OCI-LY1 (cell line): ENCODE data around the gene PARD3.

Source experiments
- H2AFZ ChIP-seq: fragments of 200-600 bp; sonication (generic), shearing (Covaris generic); 2 replicates; pipeline ENCODE4 v1.6.0; 2014; ENCODE audit warnings: antibody characterized with exemption, mild to moderate bottlenecking, low read length
- H3F3A ChIP-seq: fragments of 200-600 bp; sonication (generic), shearing (Covaris generic); 2 replicates; pipeline ENCODE4 v1.6.0; 2014; ENCODE audit warnings: mild to moderate bottlenecking, antibody characterized with exemption, low read length, moderate library complexity; ENCODE audit not compliant: insufficient read depth
- H3K27ac ChIP-seq: fragments of 200-600 bp; sonication (generic); 2 replicates; pipeline ENCODE4 v1.5.1; 2014; ENCODE audit warnings: low read length, mixed run types, mild to moderate bottlenecking, low read depth; ENCODE audit not compliant: poor library complexity, severe bottlenecking
- H3K27me3 ChIP-seq: fragments of 200-600 bp; sonication (generic); 2 replicates; pipeline ENCODE4 v1.6.0; 2014; ENCODE audit warnings: antibody characterized with exemption, mild to moderate bottlenecking, low read length, moderate library complexity; ENCODE audit not compliant: insufficient read depth
- H3K36me3 ChIP-seq: fragments of 200-600 bp; sonication (generic); 2 replicates; pipeline ENCODE4 v1.6.1; 2014; ENCODE audit warnings: mild to moderate bottlenecking, antibody characterized with exemption, low read length, moderate library complexity, mixed read lengths; ENCODE audit not compliant: insufficient read depth
- H3K4me1 ChIP-seq: fragments of 200-600 bp; sonication (generic); 2 replicates; pipeline ENCODE4 v1.5.1; 2014; ENCODE audit warnings: mild to moderate bottlenecking, low read length, moderate library complexity; ENCODE audit not compliant: insufficient read depth, severe bottlenecking
- H3K4me2 ChIP-seq: fragments of 200-600 bp; sonication (generic), shearing (Covaris generic); 2 replicates; pipeline ENCODE4 v1.6.1; 2014; ENCODE audit warnings: low read length
- H3K4me3 ChIP-seq: fragments of 200-600 bp; sonication (generic); 2 replicates; pipeline ENCODE4 v1.5.1; 2014; ENCODE audit warnings: low read length, low read depth, mild to moderate bottlenecking, mixed read lengths; ENCODE audit not compliant: poor library complexity, severe bottlenecking
- H3K79me2 ChIP-seq: fragments of 200-600 bp; shearing (Covaris generic); 2 replicates; pipeline ENCODE4 v1.6.1; 2016; ENCODE audit warnings: mixed run types, low read length, mixed read lengths; ENCODE audit not compliant: insufficient read depth
- H3K9ac ChIP-seq: fragments of 200-600 bp; sonication (generic), shearing (Covaris generic); 2 replicates; pipeline ENCODE4 v1.6.1; 2014; ENCODE audit warnings: mild to moderate bottlenecking, low read length, mixed read lengths
- H3K9me2 ChIP-seq: fragments of 200-600 bp; sonication (generic), shearing (Covaris generic); 2 replicates; pipeline ENCODE4 v1.6.1; 2014; ENCODE audit warnings: low read depth, mild to moderate bottlenecking, low read length, mixed read lengths
- H3K9me3 ChIP-seq: fragments of 200-600 bp; shearing (Covaris generic); 2 replicates; pipeline ENCODE4 v1.6.1; 2014; ENCODE audit warnings: low read length, mixed read lengths
- H4K20me1 ChIP-seq: fragments of 200-600 bp; sonication (generic), shearing (Covaris generic); 2 replicates; pipeline ENCODE4 v1.6.0; 2016; ENCODE audit warnings: mild to moderate bottlenecking, low read length; ENCODE audit not compliant: insufficient read depth
- EZH2 ChIP-seq: fragments of 200-600 bp; sonication (generic), shearing (Covaris generic); IDR thresholded peaks from 2 replicates; pipeline ENCODE4 v1.8.0; 2017; ENCODE audit warnings: borderline replicate concordance, mixed run types, mild to moderate bottlenecking, antibody characterized with exemption, low read length, moderate library complexity, mixed read lengths
- TF ChIP-seq, protein P1 (sequence below): fragments of 200-600 bp; sonication (generic), shearing (Covaris generic); IDR thresholded peaks from 2 replicates; pipeline ENCODE4 v1.5.1; 2017; ENCODE audit warnings: mild to moderate bottlenecking, antibody characterized with exemption, low read length, moderate library complexity, mixed read lengths

The PARD3 gene

DNA sequence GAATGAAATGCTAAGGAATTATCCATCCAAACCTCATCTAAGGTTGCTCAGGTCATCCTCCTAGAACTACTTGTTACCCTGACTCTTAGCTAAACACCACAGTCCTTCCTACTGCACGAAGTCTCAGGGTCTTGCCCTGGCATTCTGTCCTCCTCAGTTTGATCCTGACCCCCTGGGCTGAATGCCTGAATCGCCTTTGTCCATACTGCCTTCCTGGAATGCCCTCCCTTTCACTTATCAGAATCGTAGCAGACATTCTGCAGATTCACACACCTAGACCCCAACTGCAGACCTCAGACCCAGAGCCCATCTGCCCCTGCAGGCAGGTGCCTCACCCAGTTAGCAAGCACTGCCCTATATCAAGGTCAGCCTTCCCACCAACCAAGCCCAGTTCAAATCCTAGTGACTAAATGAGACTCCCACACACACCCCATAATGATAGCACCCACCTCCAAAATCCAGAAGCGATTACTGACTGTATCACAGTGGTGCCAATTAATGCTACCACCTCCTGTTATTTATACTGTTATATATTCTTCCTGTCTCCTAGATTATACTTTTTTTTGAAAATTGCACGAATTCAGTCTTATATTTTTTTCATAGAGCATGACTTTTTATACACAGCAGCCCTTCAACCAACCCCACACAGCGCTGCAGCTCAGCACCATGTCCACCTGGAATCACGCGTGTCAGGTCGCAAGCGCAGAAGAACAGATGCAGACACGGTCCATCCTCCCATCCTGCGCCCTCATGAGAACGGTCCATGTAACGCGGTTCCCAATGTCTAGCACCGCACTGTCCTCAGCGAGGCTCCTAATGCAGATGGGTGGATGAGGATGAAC, 3.7 kb downstream of the PARD3 start:
- Histone ChIP-seq H4K20me1 (no peaks in the 10 kb centered on the region), H3K36me3 (no peaks in the 10 kb centered on the region), H3K4me1 (no peaks in the 10 kb centered on the region), H3K9me2 (no peaks in the 10 kb centered on the region), H3K9me3 (no peaks in the 10 kb centered on the region), H3K27me3 (no peaks in the 10 kb centered on the region; the same call in 1 of the 2 replicates), H3F3A (no peaks in the 10 kb centered on the region), H3K4me3 (no peak overlapping the region), H3K9ac (no peak overlapping the region), H3K27ac (no peak overlapping the region), H3K79me2 (no peaks in the 10 kb centered on the region), H2AFZ (no peak overlapping the region), H3K4me2 (no peak overlapping the region)
- TF ChIP-seq, protein P1, sequence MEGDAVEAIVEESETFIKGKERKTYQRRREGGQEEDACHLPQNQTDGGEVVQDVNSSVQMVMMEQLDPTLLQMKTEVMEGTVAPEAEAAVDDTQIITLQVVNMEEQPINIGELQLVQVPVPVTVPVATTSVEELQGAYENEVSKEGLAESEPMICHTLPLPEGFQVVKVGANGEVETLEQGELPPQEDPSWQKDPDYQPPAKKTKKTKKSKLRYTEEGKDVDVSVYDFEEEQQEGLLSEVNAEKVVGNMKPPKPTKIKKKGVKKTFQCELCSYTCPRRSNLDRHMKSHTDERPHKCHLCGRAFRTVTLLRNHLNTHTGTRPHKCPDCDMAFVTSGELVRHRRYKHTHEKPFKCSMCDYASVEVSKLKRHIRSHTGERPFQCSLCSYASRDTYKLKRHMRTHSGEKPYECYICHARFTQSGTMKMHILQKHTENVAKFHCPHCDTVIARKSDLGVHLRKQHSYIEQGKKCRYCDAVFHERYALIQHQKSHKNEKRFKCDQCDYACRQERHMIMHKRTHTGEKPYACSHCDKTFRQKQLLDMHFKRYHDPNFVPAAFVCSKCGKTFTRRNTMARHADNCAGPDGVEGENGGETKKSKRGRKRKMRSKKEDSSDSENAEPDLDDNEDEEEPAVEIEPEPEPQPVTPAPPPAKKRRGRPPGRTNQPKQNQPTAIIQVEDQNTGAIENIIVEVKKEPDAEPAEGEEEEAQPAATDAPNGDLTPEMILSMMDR, result no peak
- no peak for TF ChIP-seq EZH2

DNA sequence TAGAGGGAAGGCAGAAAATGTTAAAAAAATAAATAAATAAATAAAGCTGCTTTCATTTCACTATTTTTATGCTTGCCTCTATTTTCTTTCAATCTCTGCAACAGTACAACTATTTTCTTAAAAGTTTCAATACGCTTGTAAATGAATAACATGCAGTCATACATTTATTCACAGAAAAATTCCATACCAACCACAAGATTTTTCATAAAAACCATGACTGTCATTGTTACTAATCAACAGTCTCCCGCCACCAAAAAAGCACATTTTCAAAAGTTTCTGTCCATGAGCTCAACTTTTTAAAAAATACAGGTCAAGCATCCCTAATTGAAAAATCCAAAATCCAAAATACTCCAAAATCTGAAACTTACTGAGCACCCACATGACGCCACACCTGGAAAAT, 5.3 kb downstream of the PARD3 start:
- TF ChIP-seq EZH2, result no peak
- TF ChIP-seq, protein P1, result no peak

DNA sequence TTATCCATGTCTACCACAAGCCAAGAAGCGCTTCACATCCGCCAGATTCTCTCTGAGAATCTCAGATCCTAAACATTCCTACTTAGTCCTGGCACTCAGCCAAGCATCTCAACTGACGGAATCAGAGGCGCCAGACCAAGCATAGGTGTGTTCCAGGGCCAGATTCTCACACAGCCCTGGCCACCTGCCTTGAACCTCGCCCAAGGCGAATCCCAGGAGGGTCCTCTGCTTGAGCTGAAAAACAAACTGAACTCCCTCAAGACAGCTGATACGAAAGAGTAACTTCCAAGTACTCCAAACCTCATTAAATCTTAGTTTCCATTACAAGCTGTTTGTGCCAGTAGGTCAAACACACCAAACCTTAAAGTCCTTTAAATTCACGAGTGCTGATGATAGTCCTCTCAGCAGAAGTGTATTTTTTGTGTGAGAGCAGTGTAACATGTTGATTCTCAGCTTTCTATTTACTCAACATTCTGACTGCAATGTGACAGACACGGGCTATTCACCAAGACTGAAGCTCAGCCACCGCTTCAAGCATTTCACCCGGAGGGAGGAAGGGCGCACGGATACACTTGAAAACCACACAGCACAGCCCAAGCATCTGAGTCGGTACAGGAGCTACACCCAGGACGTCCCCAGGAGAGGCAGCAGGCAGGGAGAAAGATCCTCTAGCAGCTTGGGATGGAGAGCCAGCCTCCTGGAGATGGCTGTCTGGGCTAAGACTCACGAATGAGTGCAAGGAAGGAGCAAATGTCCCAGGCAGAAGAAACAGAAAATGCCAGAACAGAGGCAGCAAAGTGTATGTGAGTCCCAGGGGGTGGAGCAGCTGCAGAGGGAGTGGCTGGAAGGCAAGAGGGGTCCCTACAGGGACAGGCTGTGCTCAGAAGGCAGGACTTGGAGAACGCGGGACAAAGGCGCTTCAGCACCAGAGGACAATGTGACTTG, 6.0 kb downstream of the PARD3 start:
- no peaks in the 10 kb centered on the region for H3K9me2 ChIP-seq
- H3K27ac ChIP-seq, result no peak overlapping the region
- no peak overlapping the region for H3K9ac ChIP-seq
- TF ChIP-seq, protein P1, result no peak
- no peak for TF ChIP-seq EZH2
- no peaks in the 10 kb centered on the region for H3K9me3 ChIP-seq
- no peaks in the 10 kb centered on the region; the same call in 1 of the 2 replicates for H3K27me3 ChIP-seq
- H3K79me2 ChIP-seq, result no peaks in the 10 kb centered on the region
- no peaks in the 10 kb centered on the region for H4K20me1 ChIP-seq
- H3K4me2 ChIP-seq, result no peak overlapping the region
- no peak overlapping the region for H3K4me3 ChIP-seq
- no peaks in the 10 kb centered on the region for H3K4me1 ChIP-seq
- H2AFZ ChIP-seq, result no peak overlapping the region
- no peaks in the 10 kb centered on the region for H3F3A ChIP-seq
- H3K36me3 ChIP-seq, result no peaks in the 10 kb centered on the region

More for the DNA sequence above, 5.3 kb downstream of the PARD3 start:
- H3K4me1 ChIP-seq, result no peaks in the 10 kb centered on the region
- no peaks in the 10 kb centered on the region for H3K79me2 ChIP-seq
- no peaks in the 10 kb centered on the region for H3K36me3 ChIP-seq
- no peak overlapping the region for H3K4me2 ChIP-seq
- no peaks in the 10 kb centered on the region for H3F3A ChIP-seq
- H4K20me1 ChIP-seq, result no peaks in the 10 kb centered on the region
- H3K9me2 ChIP-seq, result no peaks in the 10 kb centered on the region
- no peak overlapping the region for H3K4me3 ChIP-seq
- no peak overlapping the region for H3K9ac ChIP-seq
- no peak overlapping the region for H3K27ac ChIP-seq
- H2AFZ ChIP-seq, result no peak overlapping the region
- H3K27me3 ChIP-seq, result no peaks in the 10 kb centered on the region; the same call in 1 of the 2 replicates
- no peaks in the 10 kb centered on the region for H3K9me3 ChIP-seq
